Fibroblast of lung (primary cell): ENCODE results near the gene LGALSL. TPM values are rescaled to one million over a fixed set of nuclear protein-coding genes. Genes with fewer than 3 reads are reported as not detected.
A peak's percentile ranks its signal among the peaks of the same experiment; 100 is the strongest.

Source experiments
- DNase-seq, 2 donors: peaks; one replicate each; pipeline versions ENCODE4 v3.0.0 to v3.0.0-alpha.2; 2010; ENCODE audit warnings: low read depth in 2 of 2
- H2AFZ ChIP-seq: 2 replicates; pipeline ENCODE4 v1.5.1; 2012; ENCODE audit warnings: low read length, control low read depth, inconsistent platforms
- H3K27ac ChIP-seq: 2 replicates; pipeline ENCODE4 v1.5.1; 2011; ENCODE audit warnings: low read length, control low read depth; ENCODE audit not compliant: insufficient read depth
- H3K27me3 ChIP-seq: 2 replicates; pipeline ENCODE4 v1.5.1; 2011; ENCODE audit warnings: mild to moderate bottlenecking, low read length; ENCODE audit not compliant: control insufficient read depth, insufficient read depth
- H3K36me3 ChIP-seq: 2 replicates; pipeline ENCODE4 v1.5.1; 2011; ENCODE audit warnings: low read length; ENCODE audit not compliant: control insufficient read depth, insufficient read depth
- H3K4me1 ChIP-seq: 2 replicates; pipeline ENCODE4 v1.5.1; 2011; ENCODE audit warnings: low read length; ENCODE audit not compliant: control insufficient read depth, insufficient read depth; ENCODE audit errors: extremely low read depth
- H3K4me2 ChIP-seq: 2 replicates; pipeline ENCODE4 v1.5.1; 2011; ENCODE audit warnings: low read length, control low read depth; ENCODE audit not compliant: insufficient read depth; ENCODE audit errors: extremely low read depth
- H3K4me3 ChIP-seq, 4 experiments: fragments of 200-600 bp in 1 of 4; sonication (generic) in 1 of 4; replicated peaks in 1 of 4; 2 replicates each; pipeline ENCODE4 v1.5.1; 2011 to 2016; ENCODE audit warnings: low read length in 4 of 4, low read depth in 3 of 4, mild to moderate bottlenecking in 3 of 4, control low read depth in 2 of 4, inconsistent platforms in 1 of 4, mixed read lengths in 1 of 4; ENCODE audit not compliant: insufficient read depth in 1 of 4; ENCODE audit errors: control extremely low read depth in 1 of 4
- H3K79me2 ChIP-seq: 2 replicates; pipeline ENCODE4 v1.5.1; 2012; ENCODE audit warnings: mild to moderate bottlenecking, low read length, inconsistent platforms; ENCODE audit not compliant: control insufficient read depth, insufficient read depth
- H3K9ac ChIP-seq: 2 replicates; pipeline ENCODE4 v1.5.1; 2011; ENCODE audit warnings: mild to moderate bottlenecking, low read length, control low read depth; ENCODE audit not compliant: insufficient read depth
- H3K9me3 ChIP-seq: 2 replicates; pipeline ENCODE4 v1.5.1; 2012; ENCODE audit warnings: low read depth, low read length; ENCODE audit not compliant: control insufficient read depth, insufficient read depth
- H4K20me1 ChIP-seq: 2 replicates; pipeline ENCODE4 v1.5.1; 2011; ENCODE audit warnings: low read length; ENCODE audit not compliant: control insufficient read depth, insufficient read depth; ENCODE audit errors: extremely low read depth
- CTCF ChIP-seq, 2 donors: IDR thresholded peaks in 1 of 2; conservative IDR thresholded peaks in 1 of 2; 1 replicate in 1 of 2; 2 replicates in 1 of 2; pipeline ENCODE4 v1.5.1; 2011 to 2012; ENCODE audit warnings: low read length in 2 of 2, control low read depth in 1 of 2, inconsistent platforms in 1 of 2, low read depth in 1 of 2, mild to moderate bottlenecking in 1 of 2
- EZH2 ChIP-seq: IDR thresholded peaks from 2 replicates; pipeline ENCODE4 v1.5.1; 2012; ENCODE audit warnings: low read length, control low read depth, mild to moderate bottlenecking; ENCODE audit errors: missing control alignments
- polyA plus RNA-seq, 2 donors: library from polyadenylated mRNA; depleted of rRNA in 1 of 2; stranded (reverse) in 1 of 2; unstranded in 1 of 2; fragments of >200 nt; gene quantifications; 2 replicates each; pipeline ENCODE4 v1.2.1, GENCODE V29; 2011 to 2012; ENCODE audit warnings: missing spikeins in 1 of 2
- total RNA-seq: library from RNA; depleted of rRNA; stranded (reverse); fragments of >200 nt; gene quantifications from 2 replicates; pipeline ENCODE4 v1.2.1, GENCODE V29; 2014

The LGALSL gene
- total and polyA plus RNA-seq, 2 donors (not counting 1 experiment from before 2014, with no cell fraction given): 3.1 to 5.7 TPM

DNA sequence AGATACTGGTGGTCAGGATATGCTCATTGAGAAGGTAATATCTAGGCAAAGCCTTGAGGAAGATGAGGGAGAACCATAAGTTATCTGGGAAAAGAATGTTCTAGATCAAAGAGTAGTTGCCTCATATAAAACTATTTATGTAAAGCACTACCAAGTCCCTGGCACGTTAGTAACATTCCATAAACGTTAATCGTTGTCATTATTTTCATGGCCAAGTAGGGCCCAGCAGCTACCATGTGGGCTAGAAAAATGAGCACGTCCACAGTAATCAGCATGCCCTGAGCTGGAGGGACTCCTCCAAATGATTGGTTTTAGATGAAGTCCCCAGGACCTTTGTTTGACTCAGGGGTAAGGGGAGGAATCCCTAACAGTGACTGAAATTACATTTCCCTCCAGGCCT is 37.5 kb downstream of the LGALSL start:
- Histone ChIP-seq H3K79me2 (no peaks in the 10 kb centered on the region), H3K4me2 (no peak overlapping the region), H3K27me3 (peaks cover 2% of the 10 kb centered on the region), H4K20me1 (no peaks in the 10 kb centered on the region), H3K4me3 (no peak overlapping the region), H3K27ac (no peak overlapping the region), H3K4me1 (no peaks in the 10 kb centered on the region), H3K9me3 (no peaks in the 10 kb centered on the region), H2AFZ (no peak overlapping the region), H3K36me3 (no peaks in the 10 kb centered on the region), H3K9ac (no peak overlapping the region)
- TF ChIP-seq EZH2 (no peak), CTCF (conservative IDR thresholded peaks at IDR 0.05 in 1 of 2, IDR thresholded peaks at IDR 0.05 in 1 of 2; ENCODE audit: low read depth in 1 of 2, low read length in 2 of 2) (no peak)
- peak; percentile 40 to 48 for DNase-seq

DNA sequence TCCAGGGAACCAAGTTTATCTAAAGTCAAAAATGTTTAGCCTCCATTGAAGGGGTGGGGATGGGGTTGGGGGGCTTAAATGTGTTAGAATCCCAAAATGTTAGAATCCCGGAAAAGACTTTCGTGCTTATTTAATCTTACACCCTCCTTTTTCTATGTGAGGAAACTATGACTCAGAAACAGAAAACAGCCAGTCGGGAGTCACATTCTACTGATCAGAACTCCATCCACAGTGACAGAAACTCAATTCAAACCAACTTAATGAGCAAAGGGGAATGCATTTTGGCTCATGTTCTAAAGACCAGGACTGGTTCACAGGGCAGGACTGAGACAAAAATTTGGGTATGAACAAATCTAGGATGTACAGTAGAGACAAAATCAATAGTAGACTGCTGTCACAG is 38.3 kb downstream of the LGALSL start:
- no peak overlapping the region for H2AFZ ChIP-seq
- no peak overlapping the region for H3K27ac ChIP-seq
- H3K4me2 ChIP-seq: no peak overlapping the region
- no peaks in the 10 kb centered on the region for H4K20me1 ChIP-seq
- H3K9me3 ChIP-seq: no peaks in the 10 kb centered on the region
- H3K4me1 ChIP-seq: no peaks in the 10 kb centered on the region
- H3K27me3 ChIP-seq: peaks cover 8% of the 10 kb centered on the region
- no peaks in the 10 kb centered on the region for H3K36me3 ChIP-seq
- no peak for TF ChIP-seq EZH2
- no peak for TF ChIP-seq CTCF (conservative IDR thresholded peaks at IDR 0.05 in 1 of 2, IDR thresholded peaks at IDR 0.05 in 1 of 2; ENCODE audit: low read depth in 1 of 2, low read length in 2 of 2)
- no peaks in the 10 kb centered on the region for H3K79me2 ChIP-seq
- H3K4me3 ChIP-seq: no peak overlapping the region
- no peak for DNase-seq
- no peak overlapping the region for H3K9ac ChIP-seq

DNA sequence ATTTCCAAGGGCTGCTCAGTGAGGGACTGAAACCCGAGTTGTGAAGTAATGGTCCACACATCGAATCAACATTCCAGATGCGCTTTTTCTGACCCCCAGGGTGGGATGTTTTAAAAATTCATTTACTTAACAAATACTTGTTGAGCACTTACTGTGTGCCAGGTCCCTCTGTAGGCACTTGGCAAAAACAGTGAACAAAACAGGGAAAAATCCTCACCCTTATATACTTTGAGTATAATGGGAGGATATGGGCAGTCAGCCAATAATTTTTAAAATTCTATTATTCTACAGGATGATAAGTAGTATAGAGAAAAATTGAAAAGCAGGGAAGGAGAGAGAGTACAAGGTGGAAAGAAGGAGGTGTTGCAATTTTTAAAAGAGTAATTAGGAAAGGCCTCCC is 38.9 kb downstream of the LGALSL start:
- H3K9ac ChIP-seq: no peak overlapping the region
- H3K9me3 ChIP-seq: no peaks in the 10 kb centered on the region
- peaks cover 13% of the 10 kb centered on the region for H3K27me3 ChIP-seq
- H3K36me3 ChIP-seq: no peaks in the 10 kb centered on the region
- TF ChIP-seq CTCF (conservative IDR thresholded peaks at IDR 0.05 in 1 of 2, IDR thresholded peaks at IDR 0.05 in 1 of 2; ENCODE audit: low read depth in 1 of 2, low read length in 2 of 2) (no peak), EZH2 (no peak)
- no peak for DNase-seq
- H2AFZ ChIP-seq: no peak overlapping the region
- no peaks in the 10 kb centered on the region for H4K20me1 ChIP-seq
- no peaks in the 10 kb centered on the region for H3K4me1 ChIP-seq
- H3K79me2 ChIP-seq: no peaks in the 10 kb centered on the region
- no peak overlapping the region for H3K4me3 ChIP-seq
- no peak overlapping the region for H3K27ac ChIP-seq
- H3K4me2 ChIP-seq: no peak overlapping the region
